ENCODE results near the gene TNFRSF13B. TPM values are rescaled to one million over a fixed set of nuclear protein-coding genes. Genes with fewer than 3 reads are reported as not detected.
A peak's percentile ranks its signal among the peaks of the same experiment; 100 is the strongest.
"Not testable (repeated sequence)": the region's sequence is repeated elsewhere in the genome, so short reads cannot be mapped to it uniquely, and the experiment has no call there.

Gene TNFRSF13B
- 0.83 TPM for total RNA-seq

DNA sequence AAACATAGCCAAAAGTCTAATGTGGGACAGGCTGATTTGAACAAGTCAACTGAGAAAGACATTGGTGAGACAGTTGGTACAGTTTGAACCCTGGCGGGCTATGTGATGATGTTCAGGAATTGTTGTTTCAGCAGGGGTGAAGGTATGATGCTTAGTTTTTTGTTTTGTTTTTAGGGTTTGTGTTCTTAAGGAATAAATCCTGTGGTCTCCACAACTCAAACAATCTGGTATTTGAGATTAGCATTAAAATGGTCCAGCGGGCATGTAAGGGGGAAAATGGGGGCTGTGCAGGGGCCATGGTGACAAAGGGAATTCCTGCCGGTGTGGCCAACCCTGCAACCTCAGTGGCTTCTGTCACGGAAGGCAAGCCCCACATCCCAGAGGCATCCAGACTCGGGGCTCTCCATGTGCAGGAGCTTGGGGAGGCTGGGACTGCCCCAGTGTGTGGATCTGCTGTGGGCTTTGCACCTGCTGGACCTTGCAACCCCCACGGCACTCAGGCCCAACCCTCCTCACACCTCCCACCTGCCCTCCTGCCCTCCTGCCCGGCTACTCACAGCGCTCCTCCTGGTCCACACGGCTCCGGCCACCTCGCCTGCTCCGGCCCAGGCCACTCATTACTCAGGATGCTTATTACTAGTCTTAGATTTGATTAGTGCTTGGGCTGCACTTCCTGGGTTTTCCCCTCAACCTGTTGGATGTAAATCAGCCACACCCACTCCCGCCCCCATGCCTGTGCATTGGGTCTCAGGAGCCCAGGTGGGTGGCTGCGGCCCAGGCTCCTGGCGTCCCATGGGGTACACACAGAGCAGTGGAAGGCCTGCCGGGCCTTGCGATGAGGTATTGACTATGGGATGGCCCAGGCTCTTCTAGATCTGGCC, at the start of gene TNFRSF13B:
TNFRSF13B (minus strand) TSS at position 661 of the 881 bp plus-strand sequence; CDS start at position 618, 43 bp downstream.
- no peak for DNase-seq (ENCODE audit: low spot score)

- no peak for DNase-seq (ENCODE audit: low spot score)
Measured at GRCh38 chr17:17021194-17021863, 49.4 kb upstream of the TNFRSF13B start.

DNA sequence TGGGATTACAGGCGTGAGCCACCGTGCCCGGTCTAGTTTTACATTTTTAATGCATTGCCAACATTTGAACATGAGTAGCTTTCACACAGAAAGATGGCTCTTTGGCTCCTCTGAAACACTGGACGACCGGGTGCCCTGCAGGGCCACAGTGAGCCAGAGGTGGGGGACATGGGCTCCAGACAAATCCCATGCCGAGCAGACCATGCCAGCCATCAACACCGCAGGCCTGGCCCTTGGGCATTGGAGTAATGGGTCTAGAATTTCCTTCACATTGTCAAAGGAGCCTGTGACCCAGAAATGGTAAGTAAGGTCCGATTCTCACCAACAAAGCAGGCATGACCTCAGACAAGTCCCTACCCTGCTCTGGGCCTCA, 48.9 kb upstream of the TNFRSF13B start:
- no peak for DNase-seq (ENCODE audit: low spot score)

- DNase-seq (ENCODE audit: low spot score): peak; percentile 82
Measured at GRCh38 chr17:17019891-17020456, 48.1 kb upstream of the TNFRSF13B start.

DNA sequence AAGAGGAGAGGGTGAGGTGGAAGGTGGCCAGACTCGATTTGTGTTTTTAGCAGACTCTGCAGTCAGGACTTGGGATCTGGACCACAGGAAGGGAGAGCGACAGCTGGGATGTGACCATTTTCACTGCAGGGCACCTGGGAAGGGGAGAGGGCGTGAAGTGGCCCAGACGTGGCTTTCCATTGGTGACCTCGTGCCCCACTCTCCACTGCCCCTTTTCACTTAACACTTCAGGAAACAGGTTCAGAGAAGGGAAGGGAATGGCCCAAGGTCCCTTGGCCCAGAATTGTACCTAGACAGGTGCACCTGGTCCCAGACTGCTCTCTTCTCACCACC, 47.5 kb upstream of the TNFRSF13B start:
- no peak for DNase-seq (ENCODE audit: low spot score)

GRCh38 chr17:17018612-17019429, 46.9 kb upstream of the TNFRSF13B start:
- DNase-seq (ENCODE audit: low spot score): peak; percentile 85

DNA sequence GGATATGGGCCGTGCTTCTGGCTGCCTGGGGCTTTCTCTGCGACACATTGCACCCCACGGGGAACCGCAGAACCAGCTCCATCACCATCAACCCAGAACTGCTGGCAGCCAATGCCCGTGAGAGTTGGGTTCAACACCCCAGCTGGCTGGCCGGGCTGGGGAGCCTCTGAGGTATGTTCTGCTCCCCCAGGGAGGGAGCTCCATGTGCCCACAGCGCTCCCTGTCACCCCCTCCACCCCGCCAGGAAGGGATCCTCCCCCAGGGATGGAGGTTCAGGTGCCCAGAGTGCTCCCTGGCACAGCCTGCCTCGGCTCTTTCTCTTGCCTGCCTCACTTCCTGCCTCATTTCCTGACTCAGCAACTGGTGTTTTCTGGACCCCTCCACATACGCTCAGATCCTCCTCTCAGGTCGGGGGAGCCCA, 46.1 kb upstream of the TNFRSF13B start:
- no peak for DNase-seq (ENCODE audit: low spot score)

GRCh38 chr17:17017343-17018014, 45.6 kb upstream of the TNFRSF13B start:
- no peak for DNase-seq (ENCODE audit: low spot score)

- DNase-seq (ENCODE audit: low spot score): not testable (repeated sequence)
Measured at GRCh38 chr17:17016199-17017197, 44.6 kb upstream of the TNFRSF13B start.

DNA sequence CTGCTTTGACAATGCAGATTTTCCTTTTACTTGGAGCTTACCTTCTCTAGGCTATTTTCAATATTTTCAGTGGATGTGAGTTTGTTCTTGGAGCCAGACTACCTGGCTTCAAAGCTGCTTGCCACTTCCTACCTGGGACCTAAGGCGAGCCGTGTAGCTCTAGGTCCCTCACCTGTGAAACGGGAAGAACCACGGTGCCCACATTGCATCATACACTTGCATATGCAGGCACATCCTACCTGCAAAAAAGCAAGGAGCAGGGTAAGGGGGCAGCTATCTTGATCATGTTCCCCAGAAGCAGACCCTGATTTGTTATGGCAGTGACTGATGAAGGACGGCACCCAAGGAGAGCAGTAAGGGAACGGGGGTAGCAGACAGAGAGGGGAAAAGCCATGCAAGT, 43.3 kb upstream of the TNFRSF13B start:
- no peak for DNase-seq (ENCODE audit: low spot score)

DNA sequence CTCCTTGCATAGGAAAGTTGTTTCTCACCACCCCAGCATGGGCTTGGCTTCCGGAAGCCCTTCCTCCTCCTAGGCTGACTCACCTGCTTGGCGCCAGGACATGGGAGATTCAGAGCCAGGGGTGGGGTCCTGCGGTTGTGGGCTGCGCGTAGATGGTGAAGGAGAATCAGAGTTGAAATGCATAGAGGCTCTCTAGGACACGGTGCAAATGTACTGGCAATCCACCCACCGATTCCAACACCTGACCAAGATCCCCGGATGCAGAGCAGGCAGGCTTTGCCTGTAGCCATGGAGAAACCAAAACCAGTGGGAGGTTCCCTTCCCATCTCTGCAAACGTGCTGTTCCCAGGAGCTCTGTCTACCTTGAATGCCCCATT, 42.8 kb upstream of the TNFRSF13B start:
- peak; percentile 65 for DNase-seq (ENCODE audit: low spot score)

DNA sequence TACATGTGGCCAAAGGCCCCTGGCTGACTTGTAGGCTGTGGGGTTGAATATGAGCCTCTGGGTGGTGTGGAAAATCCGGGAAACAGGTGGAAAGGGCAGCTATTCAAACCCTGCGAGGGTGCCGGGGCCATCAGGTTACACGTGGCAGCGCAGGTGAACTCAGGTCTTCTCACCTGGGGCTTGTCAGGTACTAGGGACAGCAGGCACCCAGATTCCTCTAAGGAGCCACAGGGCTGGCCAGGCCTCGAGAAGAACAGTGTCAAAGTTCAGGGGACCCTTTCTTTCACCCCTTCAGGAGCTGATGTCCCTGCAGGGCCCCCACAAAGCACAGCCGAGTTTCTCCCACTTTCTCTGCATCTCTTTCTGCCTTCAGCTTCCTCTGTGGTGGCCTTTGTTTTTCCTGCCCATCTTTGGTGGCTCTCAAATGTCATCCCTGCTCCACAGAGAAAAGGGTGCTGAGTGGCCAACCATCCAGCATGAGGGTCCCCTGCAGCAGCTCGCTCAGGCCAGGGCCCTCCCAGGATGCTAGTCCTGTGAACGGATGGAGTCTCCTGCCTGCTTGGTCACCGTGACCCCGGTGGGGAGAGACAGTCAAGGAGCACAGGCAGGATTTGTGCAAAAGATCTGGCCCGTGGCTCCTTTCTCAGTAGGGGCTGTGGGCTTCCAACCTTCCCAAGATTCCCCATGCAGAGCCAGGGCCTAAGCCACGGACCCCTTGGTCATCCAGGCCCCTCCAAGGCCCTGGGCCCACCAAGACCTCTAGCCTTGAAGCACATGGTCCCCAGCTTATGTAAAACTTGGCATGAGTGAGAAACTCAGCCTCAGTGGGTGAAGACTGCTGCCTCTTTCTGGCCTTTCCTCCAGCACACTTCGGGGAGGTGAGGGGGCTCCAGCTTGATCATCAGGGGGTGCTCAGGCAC, 42.2 kb upstream of the TNFRSF13B start:
- not testable (repeated sequence) for DNase-seq (ENCODE audit: low spot score)

- peak; percentile 78 for DNase-seq (ENCODE audit: low spot score)
Measured at GRCh38 chr17:17011043-17011907, 39.4 kb upstream of the TNFRSF13B start.

- not testable (repeated sequence) for DNase-seq (ENCODE audit: low spot score)
Measured at GRCh38 chr17:17010545-17011034, 38.7 kb upstream of the TNFRSF13B start.

DNA sequence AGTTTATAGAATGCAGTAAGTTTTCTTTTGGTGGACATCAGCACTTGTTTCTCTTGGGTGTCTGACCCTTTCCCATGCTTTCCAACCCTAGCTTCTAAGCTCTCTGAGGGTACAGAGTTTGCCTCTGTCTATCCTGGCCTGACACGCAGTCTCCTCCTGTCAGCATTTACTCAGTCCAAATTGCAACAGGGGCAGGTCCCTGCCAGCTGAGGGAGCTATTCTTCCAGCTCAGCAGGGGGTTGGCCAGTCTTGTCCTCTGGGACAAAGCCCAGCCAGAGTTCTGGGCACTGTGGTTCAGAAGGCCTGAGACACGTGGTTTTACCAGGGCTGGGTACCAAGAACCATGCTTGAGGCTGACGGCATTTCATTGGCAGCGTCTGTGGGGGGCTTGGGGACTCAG, 38.1 kb upstream of the TNFRSF13B start:
- not testable (repeated sequence) for DNase-seq (ENCODE audit: low spot score)

GRCh38 chr17:17008621-17009397, 36.9 kb upstream of the TNFRSF13B start:
- DNase-seq (ENCODE audit: low spot score): not testable (repeated sequence)

GRCh38 chr17:17007891-17008290, 36.0 kb upstream of the TNFRSF13B start:
- not testable (repeated sequence) for DNase-seq (ENCODE audit: low spot score)

All from ureter (tissue), 1 donor.